ENCODE measurements around the gene MAB21L4.
A peak's percentile ranks its signal among the peaks of the same experiment; 100 is the strongest.

The MAB21L4 gene

GRCh38 chr2:240895656-240896388, at the start of gene MAB21L4:
TSS of gene MAB21L4 (minus strand) at chr2:240896156. CDS start at chr2:240895997, 159 bp downstream.
- TF ChIP-seq KLF17 (tag by site-specific recombination; IDR thresholded peaks at IDR 0.05), result peak; percentile 38; the same call in 1 of the 2 replicates
- TF ChIP-seq TCF7L2 (IDR thresholded peaks at IDR 0.05; ENCODE audit: borderline replicate concordance, low read depth, low read length), result no peak
- no peak for TF ChIP-seq ZNF76 (tag by site-specific recombination; IDR thresholded peaks at IDR 0.05; ENCODE audit: borderline replicate concordance, low read depth)

GRCh38 chr2:240936106-240936505, 40.1 kb upstream of the MAB21L4 start:
- TF ChIP-seq ZNF112 (tag by site-specific recombination; IDR thresholded peaks at IDR 0.05) (no peak), ZNF777 (tag by site-specific recombination; IDR thresholded peaks at IDR 0.05; ENCODE audit: borderline replicate concordance) (no peak), KLF9 (tag by site-specific recombination; IDR thresholded peaks at IDR 0.05; ENCODE audit: low read depth) (no peak), ZFP3 (tag by site-specific recombination; IDR thresholded peaks at IDR 0.05; ENCODE audit: low read depth) (no peak), ZSCAN5A (tag by site-specific recombination; IDR thresholded peaks at IDR 0.05) (no peak), KLF8 (tag by site-specific recombination; IDR thresholded peaks at IDR 0.05) (no peak), ZNF416 (tag by site-specific recombination; IDR thresholded peaks at IDR 0.05) (no peak), ZNF302 (tag by site-specific recombination; IDR thresholded peaks at IDR 0.05; ENCODE audit: low read depth) (no peak), GLIS2 (tag by site-specific recombination; IDR thresholded peaks at IDR 0.05) (no peak), GLI2 (tag by site-specific recombination; IDR thresholded peaks at IDR 0.05; ENCODE audit: borderline replicate concordance, low read depth) (no peak), PRDM1 (tag by site-specific recombination; IDR thresholded peaks at IDR 0.05) (no peak)
- Histone ChIP-seq H3K36me3 (ENCODE audit: control insufficient read depth in 2 of 2, insufficient read depth in 1 of 2, low read length in 2 of 2) (no peaks in the 10 kb centered on the region), H3K4me3 (ENCODE audit: low read depth, low read length) (no peak overlapping the region), H3K4me1 (ENCODE audit: control insufficient read depth, insufficient read depth, low read length) (no peaks in the 10 kb centered on the region), H3K9me3 (ENCODE audit: control insufficient read depth, insufficient read depth, low read depth, low read length) (no peaks in the 10 kb centered on the region), H3K27ac (ENCODE audit: extremely low read depth, low read depth, low read length) (no peak overlapping the region)
- ChIA-PET POLR2A (interaction anchor here (0.6 kb wide), 1 partner anchor 931 kb away, joined by 3 read pairs; no protein-coding TSS in a partner anchor), CTCF (no interaction called here)

More at GRCh38 chr2:240895656-240896388, at the start of gene MAB21L4:
- CTCF ChIA-PET, result no interaction called here
- H3K4me3 ChIP-seq (ENCODE audit: low read depth, low read length), result no peak within 1 kb of the TSS
- POLR2A ChIA-PET, result no interaction called here
- no peaks in the 10 kb centered on the region for H3K9me3 ChIP-seq (ENCODE audit: control insufficient read depth, insufficient read depth, low read depth, low read length)
- no peaks in the 10 kb centered on the region for H3K4me1 ChIP-seq (ENCODE audit: control insufficient read depth, insufficient read depth, low read length)
- no peak within 1 kb of the TSS for H3K27ac ChIP-seq (ENCODE audit: extremely low read depth, low read depth, low read length)
- H3K36me3 ChIP-seq (ENCODE audit: control insufficient read depth in 2 of 2, insufficient read depth in 1 of 2, low read length in 2 of 2), result no peaks in the 10 kb centered on the region

GRCh38 chr2:240935103-240935876, 39.3 kb upstream of the MAB21L4 start:
- ChIA-PET POLR2A (no interaction called here), CTCF (no interaction called here)
- no peaks in the 10 kb centered on the region for H3K9me3 ChIP-seq (ENCODE audit: control insufficient read depth, insufficient read depth, low read depth, low read length)
- H3K27ac ChIP-seq (ENCODE audit: extremely low read depth, low read depth, low read length), result no peak overlapping the region
- no peaks in the 10 kb centered on the region for H3K4me1 ChIP-seq (ENCODE audit: control insufficient read depth, insufficient read depth, low read length)
- no peak overlapping the region for H3K4me3 ChIP-seq (ENCODE audit: low read depth, low read length)
- no peaks in the 10 kb centered on the region for H3K36me3 ChIP-seq (ENCODE audit: control insufficient read depth in 2 of 2, insufficient read depth in 1 of 2, low read length in 2 of 2)
- TF ChIP-seq ZIC2 (tag by site-specific recombination; IDR thresholded peaks at IDR 0.05) (no peak), YY2 (tag by site-specific recombination; IDR thresholded peaks at IDR 0.05) (no peak), ZNF121 (tag by site-specific recombination; IDR thresholded peaks at IDR 0.05) (no peak)
